ENCODE data around the gene ARID1B.

Gene ARID1B

GRCh38 chr6:156954816-156955215 is 177.6 kb downstream of the ARID1B start:
- no peaks in the 10 kb centered on the region for H3K36me3 ChIP-seq (ENCODE audit: control insufficient read depth, insufficient read depth, low read length)
- H3K4me1 ChIP-seq, result peaks cover 28% of the 10 kb centered on the region
- H3K4me2 ChIP-seq (ENCODE audit: low read length), result no peak overlapping the region
- no peaks in the 10 kb centered on the region for H3K27me3 ChIP-seq (ENCODE audit: control insufficient read depth, insufficient read depth, low read length)
- no peak overlapping the region for H2AFZ ChIP-seq
- H3K9ac ChIP-seq, result no peak overlapping the region
- H3K79me2 ChIP-seq, result peaks cover 38% of the 10 kb centered on the region
- no peaks in the 10 kb centered on the region for H3K9me3 ChIP-seq (ENCODE audit: control insufficient read depth, low read length)
- no peak for TF ChIP-seq CTCF (IDR thresholded peaks at IDR 0.05)
- no peak overlapping the region for H3K4me3 ChIP-seq (ENCODE audit: low read depth, low read length)
- H3K27ac ChIP-seq, result no peak overlapping the region

- H3K4me3 ChIP-seq (ENCODE audit: low read depth, low read length), result no peak overlapping the region
- H3K36me3 ChIP-seq (ENCODE audit: control insufficient read depth, insufficient read depth, low read length), result no peaks in the 10 kb centered on the region
- no peaks in the 10 kb centered on the region for H3K27me3 ChIP-seq (ENCODE audit: control insufficient read depth, insufficient read depth, low read length)
- H3K27ac ChIP-seq, result peak overlapping the region; percentile 60
- no peak for TF ChIP-seq CTCF (IDR thresholded peaks at IDR 0.05)
- H3K79me2 ChIP-seq, result peaks cover 33% of the 10 kb centered on the region
- no peak overlapping the region for H3K9ac ChIP-seq
- peak overlapping the region; percentile 10 for H3K4me2 ChIP-seq (ENCODE audit: low read length)
- H3K4me1 ChIP-seq, result peaks cover 28% of the 10 kb centered on the region
- H2AFZ ChIP-seq, result no peak overlapping the region
- no peaks in the 10 kb centered on the region for H3K9me3 ChIP-seq (ENCODE audit: control insufficient read depth, low read length)
Measured at GRCh38 chr6:156955494-156956183, 178.5 kb downstream of the ARID1B start.

GRCh38 chr6:156956286-156956685 is 179.1 kb downstream of the ARID1B start:
- H3K79me2 ChIP-seq, result peaks cover 40% of the 10 kb centered on the region
- H3K36me3 ChIP-seq (ENCODE audit: control insufficient read depth, insufficient read depth, low read length), result no peaks in the 10 kb centered on the region
- no peaks in the 10 kb centered on the region for H3K9me3 ChIP-seq (ENCODE audit: control insufficient read depth, low read length)
- H3K4me1 ChIP-seq, result peaks cover 28% of the 10 kb centered on the region
- no peak overlapping the region for H3K4me2 ChIP-seq (ENCODE audit: low read length)
- no peak overlapping the region for H3K4me3 ChIP-seq (ENCODE audit: low read depth, low read length)
- no peak overlapping the region for H2AFZ ChIP-seq
- no peak overlapping the region for H3K9ac ChIP-seq
- peak overlapping the region; percentile 60 for H3K27ac ChIP-seq
- TF ChIP-seq CTCF (IDR thresholded peaks at IDR 0.05), result no peak
- no peaks in the 10 kb centered on the region for H3K27me3 ChIP-seq (ENCODE audit: control insufficient read depth, insufficient read depth, low read length)

GRCh38 chr6:156957931-156958547 is 180.9 kb downstream of the ARID1B start:
- Histone ChIP-seq H3K36me3 (ENCODE audit: control insufficient read depth, insufficient read depth, low read length) (no peaks in the 10 kb centered on the region), H3K79me2 (peaks cover 47% of the 10 kb centered on the region), H3K27ac (no peak overlapping the region), H3K9me3 (ENCODE audit: control insufficient read depth, low read length) (no peaks in the 10 kb centered on the region), H3K4me1 (peaks cover 21% of the 10 kb centered on the region), H3K27me3 (ENCODE audit: control insufficient read depth, insufficient read depth, low read length) (no peaks in the 10 kb centered on the region), H2AFZ (no peak overlapping the region), H3K4me2 (ENCODE audit: low read length) (no peak overlapping the region), H3K4me3 (ENCODE audit: low read depth, low read length) (no peak overlapping the region), H3K9ac (no peak overlapping the region)
- TF ChIP-seq CTCF (IDR thresholded peaks at IDR 0.05), result no peak

- no peaks in the 10 kb centered on the region for H3K27me3 ChIP-seq (ENCODE audit: control insufficient read depth, insufficient read depth, low read length)
- H3K9me3 ChIP-seq (ENCODE audit: control insufficient read depth, low read length), result no peaks in the 10 kb centered on the region
- no peak overlapping the region for H3K9ac ChIP-seq
- H3K36me3 ChIP-seq (ENCODE audit: control insufficient read depth, insufficient read depth, low read length), result no peaks in the 10 kb centered on the region
- H3K4me2 ChIP-seq (ENCODE audit: low read length), result no peak overlapping the region
- no peak overlapping the region for H2AFZ ChIP-seq
- TF ChIP-seq CTCF (IDR thresholded peaks at IDR 0.05), result no peak
- no peak overlapping the region for H3K4me3 ChIP-seq (ENCODE audit: low read depth, low read length)
- H3K79me2 ChIP-seq, result peaks cover 48% of the 10 kb centered on the region
- peaks cover 15% of the 10 kb centered on the region for H3K4me1 ChIP-seq
- H3K27ac ChIP-seq, result no peak overlapping the region
Measured at GRCh38 chr6:156960525-156960924, 183.3 kb downstream of the ARID1B start.
